Measurements from ENCODE around the gene MASP2.
"Not testable (repeated sequence)": the region's sequence is repeated elsewhere in the genome, so short reads cannot be mapped to it uniquely, and the experiment has no call there.

Gene MASP2

GRCh38 chr1:10990828-10991227, 56.2 kb downstream of the MASP2 start:
- DNase-seq (ENCODE audit: low read depth in 2 of 2) = no peak

DNA sequence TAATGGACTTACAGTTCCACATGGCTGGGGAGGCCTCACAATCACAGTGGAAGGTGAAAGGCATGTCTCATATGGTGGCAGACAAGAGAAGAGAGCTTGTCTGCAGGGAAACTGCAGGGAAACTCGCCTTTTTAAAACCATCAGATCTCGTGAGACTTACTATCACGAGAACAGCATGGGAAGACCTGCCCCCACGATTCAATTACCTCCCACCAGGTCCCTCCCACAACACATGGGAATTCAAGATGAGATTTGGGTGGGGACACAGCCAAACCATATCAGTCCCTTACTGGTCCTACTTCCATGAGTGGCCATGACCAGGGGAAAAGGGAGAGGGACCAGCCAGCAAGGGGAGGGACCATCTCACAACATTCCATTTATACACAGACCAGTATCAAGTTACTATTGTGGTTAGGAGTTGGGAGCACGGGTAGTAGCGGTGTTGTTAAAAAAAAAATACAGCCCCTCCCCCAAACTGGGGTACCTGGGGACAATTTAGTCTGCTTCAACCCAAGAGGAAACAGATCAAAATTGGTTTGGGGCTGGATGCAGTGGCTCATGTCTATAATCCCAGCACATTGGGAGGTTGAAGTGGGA, 57.0 kb downstream of the MASP2 start:
- DNase-seq (ENCODE audit: low read depth in 2 of 2) = not testable (repeated sequence)

DNA sequence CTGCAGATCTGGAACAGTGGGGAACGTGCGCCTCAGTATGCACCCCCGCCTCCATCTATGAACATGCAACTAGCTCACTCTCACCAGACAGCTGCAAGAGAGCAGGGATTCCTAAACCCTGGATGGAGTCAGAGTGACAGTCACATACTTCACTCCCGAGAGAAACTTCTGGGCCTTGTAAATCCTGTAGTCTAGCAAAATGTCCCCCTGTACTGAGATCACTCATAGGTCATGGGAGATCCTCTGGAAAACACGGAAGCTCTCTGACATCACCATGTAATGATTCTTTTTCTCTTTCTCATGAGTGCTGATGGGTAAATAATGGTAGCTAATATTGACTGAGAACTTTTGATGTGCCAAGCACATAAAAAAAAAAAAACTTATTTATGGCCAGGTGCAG, 57.9 kb downstream of the MASP2 start:
- DNase-seq (ENCODE audit: low read depth in 2 of 2) = no peak

DNA sequence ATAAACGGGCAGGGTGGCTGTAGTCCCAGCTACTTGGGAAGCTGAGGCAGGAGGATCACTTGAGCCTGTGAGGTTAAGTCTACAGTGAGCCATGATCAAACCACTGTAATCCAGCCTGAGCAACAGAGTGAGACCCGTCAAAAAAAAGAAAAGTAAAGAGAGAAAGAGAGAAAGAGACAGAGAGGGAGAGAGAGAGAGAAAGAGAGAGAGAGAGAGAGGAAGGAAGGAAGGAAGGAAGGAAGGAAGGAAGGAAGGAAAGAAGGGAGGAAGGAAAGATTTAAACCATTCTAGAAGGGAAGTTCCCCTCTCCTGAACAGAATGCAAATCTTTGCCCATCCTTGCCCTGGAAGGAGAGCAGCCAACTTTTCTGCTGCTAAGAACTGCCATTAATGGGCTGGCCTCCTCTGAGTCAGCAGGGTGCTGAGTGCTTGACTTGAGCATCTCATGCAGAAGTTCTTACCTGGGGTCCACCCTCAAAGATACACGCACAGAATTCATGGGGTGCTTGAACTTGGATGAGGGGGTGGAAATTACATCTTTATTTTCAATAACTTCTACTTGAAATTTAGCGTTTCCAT, 59.1 kb downstream of the MASP2 start:
- no peak for DNase-seq (ENCODE audit: low read depth in 2 of 2)

GRCh38 chr1:10986525-10986890, 60.5 kb downstream of the MASP2 start:
- DNase-seq (ENCODE audit: low read depth in 2 of 2) = no peak

DNA sequence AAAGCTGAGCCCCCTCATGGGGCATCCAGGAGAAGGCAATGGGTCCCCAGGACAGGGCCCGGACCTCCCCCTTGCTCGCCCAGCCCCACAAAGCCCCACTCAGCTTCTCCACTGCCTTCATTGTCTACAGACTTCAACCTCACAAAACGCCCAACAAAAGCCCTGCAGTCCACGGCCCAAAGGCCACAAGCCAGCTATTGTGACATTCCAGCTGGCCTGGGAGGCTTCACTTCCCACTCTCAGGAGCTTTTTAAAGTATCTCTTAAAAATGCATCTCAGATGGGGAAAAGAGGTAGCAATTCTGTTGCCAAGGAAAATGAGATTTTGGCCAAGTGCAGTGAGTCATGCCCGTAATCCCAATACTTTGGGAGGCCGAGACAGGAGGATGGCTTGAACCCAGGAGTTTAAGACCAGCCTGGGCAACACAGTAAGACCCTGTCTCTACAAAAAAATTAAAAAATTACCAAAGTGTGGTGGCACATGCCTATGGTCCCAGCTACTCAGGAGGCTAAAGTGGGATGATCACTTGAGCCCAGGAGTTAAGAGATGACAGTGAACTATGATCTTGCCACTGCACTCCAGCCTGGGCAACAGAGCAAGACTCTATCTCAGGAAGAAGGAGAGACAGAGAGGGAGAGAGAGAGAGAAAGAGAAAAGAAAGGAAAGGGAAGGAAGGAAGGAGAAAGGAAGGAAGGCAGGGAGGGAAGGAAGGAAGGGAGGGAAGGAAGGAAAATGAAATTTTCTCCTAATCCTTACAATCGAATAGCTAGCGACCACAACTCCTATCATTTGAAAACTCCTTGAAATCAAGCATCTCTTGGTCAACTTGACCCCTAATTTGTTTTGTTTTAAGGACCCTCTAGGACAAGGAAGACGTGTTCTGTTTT, 66.0 kb downstream of the MASP2 start:
- DNase-seq (ENCODE audit: low read depth in 2 of 2) = no peak

- DNase-seq (ENCODE audit: low read depth in 2 of 2) = no peak
Observed at GRCh38 chr1:10980094-10980577, 66.9 kb downstream of the MASP2 start.

- DNase-seq (ENCODE audit: low read depth in 2 of 2) = no peak
Observed at GRCh38 chr1:10979483-10979920, 67.5 kb downstream of the MASP2 start.

DNA sequence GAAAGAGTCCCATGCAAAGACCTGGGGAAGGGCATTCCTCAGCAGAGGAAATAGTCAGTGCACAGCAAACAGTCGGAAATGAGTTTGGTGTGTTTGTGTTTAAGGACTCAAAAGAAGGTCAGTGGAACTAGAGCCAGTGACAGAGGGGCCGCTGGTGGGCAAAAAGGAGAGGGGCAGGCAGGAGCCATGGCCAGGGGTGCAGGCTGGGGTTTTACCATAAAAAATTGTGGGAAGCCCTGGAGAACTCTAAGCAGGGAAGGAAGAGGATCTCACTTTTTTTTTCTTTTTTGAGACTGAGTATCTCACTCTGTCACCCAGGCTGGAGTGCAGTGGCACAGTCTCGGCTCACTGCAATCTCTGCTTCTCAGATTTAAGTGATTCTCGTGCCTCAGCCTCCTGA, 68.3 kb downstream of the MASP2 start:
- no peak for DNase-seq (ENCODE audit: low read depth in 2 of 2)

Data from stimulated activated CD8-positive, alpha-beta memory T cell treated with anti-CD3 and anti-CD28 coated beads, Interleukin-15, amount 100 ng/mL, for 4 hours (primary cell).